DMS79 (cell line): ENCODE data around the gene FRMD3.

Experiments used
- DNase-seq: peaks from one replicate; lab custom pipeline; 2025; lab: John Stamatoyannopoulos, UW

FRMD3 gene

GRCh38 chr9:83473488-83473971 lies 64.7 kb downstream of the FRMD3 start:
- no peak for DNase-seq

DNA sequence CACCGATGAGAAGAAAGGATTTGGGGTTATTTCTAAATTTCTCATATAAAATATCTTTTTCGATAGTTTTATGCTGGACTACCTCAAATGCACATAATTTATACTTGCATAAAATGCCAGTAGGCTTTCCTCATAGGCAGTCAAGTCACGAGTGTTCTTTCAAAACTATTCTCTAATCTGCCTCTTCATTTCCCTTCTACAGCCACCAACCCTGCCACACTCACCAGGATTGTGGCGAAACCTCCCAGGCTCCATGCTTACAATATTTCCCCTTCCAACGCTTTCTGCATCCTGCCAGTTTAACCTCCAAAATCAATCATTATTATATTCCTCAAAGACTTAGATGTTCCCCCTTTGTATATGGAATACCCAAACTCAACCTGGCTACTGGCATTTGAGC lies 65.4 kb downstream of the FRMD3 start:
- no peak for DNase-seq

DNA sequence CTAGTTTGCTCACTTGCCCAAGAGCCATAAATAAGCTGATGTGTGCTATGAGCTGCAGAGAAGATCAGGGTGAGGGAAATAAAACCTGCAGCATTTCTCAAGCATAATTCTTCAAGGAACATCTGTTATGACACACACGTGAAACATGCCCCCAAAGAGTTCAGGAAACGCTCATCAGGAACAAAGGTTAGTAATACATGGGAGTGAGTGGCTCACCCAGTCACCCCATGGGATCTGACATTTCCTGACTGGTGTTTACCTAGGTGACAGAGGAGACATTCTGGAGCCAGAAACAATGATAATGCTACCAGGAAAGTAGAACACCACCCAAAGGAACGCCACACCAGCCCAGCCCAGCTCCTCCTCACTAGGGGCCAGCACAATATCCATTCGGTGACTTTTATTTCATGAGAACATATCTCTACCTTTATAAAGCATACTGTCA lies 66.0 kb downstream of the FRMD3 start:
- no peak for DNase-seq

GRCh38 chr9:83471241-83471640 lies 67.0 kb downstream of the FRMD3 start:
- DNase-seq: no peak

GRCh38 chr9:83469722-83470121 lies 68.5 kb downstream of the FRMD3 start:
- DNase-seq: no peak

DNA sequence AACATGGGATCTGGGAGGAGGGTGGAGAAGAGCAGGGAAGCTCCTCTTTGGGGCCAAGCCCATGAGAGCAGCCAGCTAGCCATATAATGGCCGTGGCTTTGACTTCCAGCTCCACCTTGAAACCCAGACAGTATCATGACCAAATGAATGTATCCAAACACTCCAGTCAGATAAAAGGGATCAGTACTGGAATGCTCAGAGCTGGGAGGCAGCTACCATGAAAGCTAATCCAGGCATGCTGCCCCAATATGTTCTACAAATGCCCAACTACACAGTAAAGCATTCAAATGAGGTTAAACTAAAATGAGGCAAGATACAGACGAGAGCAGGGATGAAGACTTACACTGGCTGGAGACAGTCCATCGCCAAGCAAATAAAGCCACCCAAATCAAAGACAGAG lies 69.4 kb downstream of the FRMD3 start:
- no peak for DNase-seq

- DNase-seq: no peak
Measured at GRCh38 chr9:83466877-83467276, 71.3 kb downstream of the FRMD3 start.

DNA sequence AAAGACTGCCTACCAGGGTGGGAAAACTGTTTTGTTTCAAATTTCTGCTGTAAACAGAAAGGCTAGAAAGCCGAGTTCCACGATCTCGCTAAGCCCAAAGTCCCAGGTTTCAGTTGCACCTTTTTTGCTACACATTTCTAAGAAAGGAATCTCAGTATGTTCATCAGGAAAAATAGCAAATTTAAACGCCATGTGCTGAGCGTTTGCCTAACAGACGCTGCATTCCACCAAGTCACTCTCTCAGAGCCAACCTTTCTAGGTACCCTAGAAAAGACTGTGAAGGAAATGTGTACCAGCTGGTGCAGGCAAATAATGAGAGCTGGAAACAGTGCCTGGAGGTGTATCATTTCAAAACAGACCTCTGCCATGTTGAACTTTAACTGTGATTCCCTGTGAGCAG lies 71.8 kb downstream of the FRMD3 start:
- DNase-seq: no peak

- DNase-seq: no peak
Measured at GRCh38 chr9:83459830-83460229, 78.4 kb downstream of the FRMD3 start.

DNA sequence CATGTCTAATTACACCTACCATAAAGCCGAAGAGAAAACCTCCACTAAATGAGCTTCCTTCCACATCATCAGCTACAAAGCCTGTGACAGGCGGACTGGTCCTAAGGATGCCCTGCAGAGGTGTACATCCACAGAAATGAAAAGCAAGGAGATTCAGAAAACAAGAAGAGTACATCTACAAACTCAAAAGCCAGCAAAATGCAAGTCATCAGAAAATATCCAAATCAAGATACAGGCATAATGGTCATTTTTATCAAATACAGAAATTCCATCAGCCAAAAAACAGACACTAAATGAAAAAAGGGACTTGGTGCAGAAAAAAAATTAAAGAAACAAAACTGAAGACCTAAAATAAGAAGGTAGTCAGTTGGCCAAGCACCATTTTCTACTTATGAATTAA lies 79.7 kb downstream of the FRMD3 start:
- DNase-seq: no peak

GRCh38 chr9:83457005-83457404 lies 81.2 kb downstream of the FRMD3 start:
- DNase-seq: no peak

GRCh38 chr9:83456226-83456625 lies 82.0 kb downstream of the FRMD3 start:
- no peak for DNase-seq

GRCh38 chr9:83454076-83454475 lies 84.1 kb downstream of the FRMD3 start:
- no peak for DNase-seq

DNA sequence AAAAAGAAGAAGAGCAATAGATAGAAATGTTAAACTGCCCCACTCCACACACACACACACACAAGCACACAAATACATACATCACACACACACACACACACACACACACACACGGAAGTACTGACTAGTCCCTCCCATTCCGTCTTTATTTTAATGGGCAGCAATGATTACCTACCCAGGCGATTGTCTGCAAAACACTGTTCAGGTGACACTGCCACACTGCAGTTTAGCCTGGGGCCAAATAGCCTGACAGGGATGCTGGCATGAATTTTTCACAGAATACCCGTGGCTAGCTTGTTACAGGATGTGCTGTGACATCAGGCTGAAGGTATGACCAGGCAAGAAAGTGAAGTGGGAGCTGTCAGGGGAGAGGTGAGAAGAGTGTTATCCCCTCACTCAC lies 86.9 kb downstream of the FRMD3 start:
- DNase-seq: no peak

DNA sequence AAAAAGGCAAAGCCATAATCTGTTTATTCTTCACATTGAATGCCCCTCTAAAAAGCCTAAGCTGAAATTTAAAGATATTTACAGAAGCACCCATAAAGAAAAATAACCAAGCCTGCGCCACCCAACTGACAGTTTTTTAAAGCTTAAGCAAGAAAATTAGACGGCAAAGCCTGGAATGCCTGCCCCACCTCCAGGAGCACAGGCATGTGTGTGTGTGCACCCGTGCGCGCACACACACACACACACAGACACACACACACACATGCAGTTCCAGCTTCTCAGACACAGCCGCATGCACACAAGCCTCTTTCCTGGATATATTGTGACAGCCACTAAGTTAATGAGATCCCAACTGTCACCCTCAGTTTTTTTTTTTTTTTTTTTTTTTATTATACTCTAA lies 88.2 kb downstream of the FRMD3 start:
- DNase-seq: peak; percentile 27

- no peak for DNase-seq
Measured at GRCh38 chr9:83449166-83449565, 89.0 kb downstream of the FRMD3 start.

GRCh38 chr9:83448626-83449025 lies 89.6 kb downstream of the FRMD3 start:
- DNase-seq: no peak

GRCh38 chr9:83447351-83447750 lies 90.8 kb downstream of the FRMD3 start:
- DNase-seq: no peak

DNA sequence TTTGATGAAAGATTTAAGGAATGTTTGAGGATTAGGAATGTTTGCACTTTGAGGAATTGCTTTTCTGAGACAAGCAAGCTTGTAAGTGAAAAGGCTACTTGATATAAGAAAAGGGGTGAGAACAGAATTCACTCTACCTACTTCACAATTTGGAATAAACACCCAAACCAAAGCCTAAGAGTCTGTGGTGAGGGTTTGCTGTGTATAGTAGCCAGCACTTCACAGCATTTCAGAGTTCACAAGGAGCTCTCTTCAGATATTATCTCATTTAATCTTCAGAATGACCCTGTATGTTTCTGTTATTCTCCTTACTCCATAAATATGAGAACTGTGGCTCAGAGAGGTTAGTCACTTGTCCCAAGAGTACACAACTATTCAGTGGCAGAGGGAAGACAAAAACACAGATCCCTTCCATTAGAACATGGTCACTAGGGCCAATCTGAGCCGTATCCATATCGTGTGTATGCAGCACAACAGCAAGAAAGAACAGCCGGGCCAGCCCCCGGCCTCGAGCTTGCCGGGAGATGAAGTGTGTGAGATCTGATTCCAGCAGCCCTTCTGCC lies 92.4 kb downstream of the FRMD3 start:
- no peak for DNase-seq

DNA sequence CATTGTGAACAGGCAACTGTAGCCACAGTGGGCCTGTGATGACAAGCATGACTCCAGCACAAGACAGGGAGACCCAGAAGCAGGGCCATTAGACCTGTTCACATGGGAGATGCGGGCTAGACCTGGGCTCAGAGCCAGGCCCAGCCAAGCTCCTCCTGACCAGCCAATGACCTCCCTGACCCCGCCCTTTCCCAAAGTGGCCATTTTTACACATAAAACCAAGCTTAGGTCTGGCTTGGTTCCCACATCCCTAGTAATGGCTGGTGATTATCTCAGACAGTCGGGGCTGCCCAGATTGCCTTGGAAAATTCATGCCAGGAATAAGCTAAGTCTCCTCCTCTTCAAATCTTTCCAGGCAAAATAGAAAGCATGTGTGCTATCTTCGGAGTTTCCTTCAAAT lies 94.1 kb downstream of the FRMD3 start:
- no peak for DNase-seq

DNA sequence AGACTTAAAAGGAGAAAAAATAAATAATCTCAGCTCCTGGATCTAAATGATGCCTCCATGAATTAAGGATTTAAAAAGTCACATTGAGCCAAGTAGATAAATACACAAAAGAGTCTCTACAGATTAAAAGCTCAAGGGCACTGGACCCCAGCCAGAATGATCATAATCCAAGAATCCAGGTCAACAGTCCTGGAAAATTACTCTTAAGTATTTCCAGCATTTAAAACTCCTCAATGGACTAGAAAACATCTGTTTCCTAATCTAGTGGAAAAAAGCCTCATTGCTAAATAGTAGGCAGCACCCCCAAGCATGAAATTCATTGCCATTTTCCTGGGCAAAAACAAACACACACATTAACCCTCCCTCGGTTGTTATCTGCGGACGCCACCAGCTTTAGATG lies 96.8 kb downstream of the FRMD3 start:
- no peak for DNase-seq

DNA sequence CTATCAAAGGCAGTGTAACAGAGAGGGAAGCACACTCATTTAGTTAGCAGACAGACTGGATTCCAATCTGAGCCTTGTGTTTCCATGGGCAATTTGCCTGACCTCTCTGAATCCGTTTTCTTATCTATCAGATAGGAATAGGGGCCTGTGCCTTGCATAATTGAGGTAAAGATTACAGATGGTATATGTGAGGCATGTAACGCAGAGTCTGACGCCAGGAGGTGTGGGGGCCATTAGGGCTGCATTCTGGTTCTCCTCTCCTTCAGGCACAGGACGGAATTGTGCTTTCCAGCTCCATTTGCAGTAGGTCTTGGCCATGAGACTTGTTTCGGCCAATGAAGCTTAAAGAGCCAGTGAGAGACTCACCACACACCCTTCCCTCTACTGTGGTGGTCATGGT lies 97.6 kb downstream of the FRMD3 start:
- DNase-seq: no peak

- DNase-seq: no peak
Measured at GRCh38 chr9:83435301-83435700, 102.9 kb downstream of the FRMD3 start.

GRCh38 chr9:83434254-83434653 lies 103.9 kb downstream of the FRMD3 start:
- DNase-seq: no peak

- DNase-seq: no peak
Measured at GRCh38 chr9:83433846-83434245, 104.4 kb downstream of the FRMD3 start.
